ENCODE data around the gene ZIC3. TPM values are rescaled to one million over a fixed set of nuclear protein-coding genes. Genes with fewer than 3 reads are reported as not detected.
A peak's percentile ranks its signal among the peaks of the same experiment; 100 is the strongest.
"Not testable (repeated sequence)": the region's sequence is repeated elsewhere in the genome, so short reads cannot be mapped to it uniquely, and the experiment has no call there.

The ZIC3 gene
- total RNA-seq, 4 donors from 2014 or later, result not detected

GRCh38 chrX:137548261-137548660, 17.7 kb upstream of the ZIC3 start:
- Histone ChIP-seq H3K36me3 (no peaks in the 10 kb centered on the region), H3K4me3 (no peak overlapping the region), H3K9me3 (no peaks in the 10 kb centered on the region), H3K27ac (no peak overlapping the region), H3K27me3 (peaks cover 2 to 79% of the 10 kb centered on the region in 2 donors), H3K4me1 (peaks cover 0 to 14% (median 0%) of the 10 kb centered on the region in 4 donors)
- no peak for DNase-seq (ENCODE audit: low spot score in 2 of 2)
- TF ChIP-seq EP300 (IDR thresholded peaks at IDR 0.05) (no peak), POLR2A (IDR thresholded peaks at IDR 0.05) (no peak), CTCF (IDR thresholded peaks at IDR 0.05) (no peak)
- 2 to 40% methylated on average over 5 to 13 of the region's 14 CpGs for WGBS, 2 donors

GRCh38 chrX:137549073-137549472, 16.9 kb upstream of the ZIC3 start:
- H3K36me3 ChIP-seq, result no peaks in the 10 kb centered on the region
- peaks cover 0 to 14% (median 0%) of the 10 kb centered on the region in 4 donors for H3K4me1 ChIP-seq
- TF ChIP-seq CTCF (IDR thresholded peaks at IDR 0.05), result no peak
- no peak overlapping the region for H3K4me3 ChIP-seq
- peaks cover 2 to 85% of the 10 kb centered on the region in 2 donors for H3K27me3 ChIP-seq
- H3K27ac ChIP-seq, result no peak overlapping the region
- WGBS, 2 donors, result 5 to 31% methylated on average over 14 to 22 of the region's 24 CpGs
- H3K9me3 ChIP-seq, result no peaks in the 10 kb centered on the region
- no peak for DNase-seq (ENCODE audit: low spot score in 2 of 2)

- DNase-seq (ENCODE audit: low spot score in 2 of 2), result no peak
- H3K9me3 ChIP-seq, result no peaks in the 10 kb centered on the region
- H3K4me1 ChIP-seq, result peaks cover 0 to 14% (median 0%) of the 10 kb centered on the region in 4 donors
- H3K36me3 ChIP-seq, result no peaks in the 10 kb centered on the region
- H3K4me3 ChIP-seq, result peak overlapping the region in 1 of 4 donors; percentile 27
- no peak overlapping the region for H3K27ac ChIP-seq
- TF ChIP-seq EP300 (IDR thresholded peaks at IDR 0.05) (no peak), POLR2A (IDR thresholded peaks at IDR 0.05) (no peak)
- peaks cover 2 to 81% of the 10 kb centered on the region in 2 donors for H3K27me3 ChIP-seq
- 2 to 33% methylated on average over 19 to 44 of the region's 58 CpGs for WGBS, 2 donors
These were observed 15.9 kb upstream of the ZIC3 start for GRCh38 chrX:137549851-137550664.

GRCh38 chrX:137550665-137551261, 15.2 kb upstream of the ZIC3 start:
- Histone ChIP-seq H3K4me3 (peak overlapping the region in 1 of 4 donors; percentile 27), H3K27me3 (peaks cover 2 to 74% of the 10 kb centered on the region in 2 donors), H3K36me3 (no peaks in the 10 kb centered on the region), H3K4me1 (peaks cover 0 to 14% (median 0%) of the 10 kb centered on the region in 4 donors), H3K9me3 (no peaks in the 10 kb centered on the region), H3K27ac (no peak overlapping the region)
- DNase-seq (ENCODE audit: low spot score in 2 of 2), result no peak
- TF ChIP-seq POLR2A (IDR thresholded peaks at IDR 0.05), result no peak
- TF ChIP-seq EP300 (IDR thresholded peaks at IDR 0.05), result no peak
- no peak for TF ChIP-seq CTCF (IDR thresholded peaks at IDR 0.05)
- 11 to 41% methylated on average over 14 to 41 of the region's 41 CpGs for WGBS, 2 donors

GRCh38 chrX:137552098-137552497, 13.8 kb upstream of the ZIC3 start:
- not testable (repeated sequence) for DNase-seq (ENCODE audit: low spot score in 2 of 2); H3K36me3 ChIP-seq; H3K4me3 ChIP-seq; H3K27ac ChIP-seq; H3K9me3 ChIP-seq
- Histone ChIP-seq H3K27me3 (peaks cover 2 to 65% of the 10 kb centered on the region in 2 donors), H3K4me1 (peaks cover 0 to 14% (median 0%) of the 10 kb centered on the region in 4 donors)
- 88 to 89% methylated on average over 4 of the region's 4 CpGs for WGBS, 2 donors

- Histone ChIP-seq H3K36me3 (no peaks in the 10 kb centered on the region), H3K4me1 (peaks cover 0 to 9% (median 4%) of the 10 kb centered on the region in 4 donors), H3K4me3 (no peak overlapping the region), H3K9me3 (no peaks in the 10 kb centered on the region), H3K27me3 (peaks cover 0 to 67% of the 10 kb centered on the region in 2 donors), H3K27ac (no peak overlapping the region)
- DNase-seq (ENCODE audit: low spot score in 2 of 2), result no peak
- TF ChIP-seq CTCF (IDR thresholded peaks at IDR 0.05) (no peak), EP300 (IDR thresholded peaks at IDR 0.05) (no peak), POLR2A (IDR thresholded peaks at IDR 0.05) (no peak)
- 18 to 35% methylated on average over 8 of the region's 8 CpGs for WGBS, 2 donors
These were observed 3.8 kb upstream of the ZIC3 start for GRCh38 chrX:137562096-137562495.
